NCI-H2107 treated with DMSO at 0.1 percent for 48 hours (cell line): ENCODE measurements around the gene KIF16B.
"Not testable (repeated sequence)": the region's sequence is repeated elsewhere in the genome, so short reads cannot be mapped to it uniquely, and the experiment has no call there.

Source experiments
- DNase-seq: peaks from one replicate; lab custom pipeline; 2025; ENCODE audit not compliant: unreplicated experiment; lab: John Stamatoyannopoulos, UW

KIF16B gene

DNA sequence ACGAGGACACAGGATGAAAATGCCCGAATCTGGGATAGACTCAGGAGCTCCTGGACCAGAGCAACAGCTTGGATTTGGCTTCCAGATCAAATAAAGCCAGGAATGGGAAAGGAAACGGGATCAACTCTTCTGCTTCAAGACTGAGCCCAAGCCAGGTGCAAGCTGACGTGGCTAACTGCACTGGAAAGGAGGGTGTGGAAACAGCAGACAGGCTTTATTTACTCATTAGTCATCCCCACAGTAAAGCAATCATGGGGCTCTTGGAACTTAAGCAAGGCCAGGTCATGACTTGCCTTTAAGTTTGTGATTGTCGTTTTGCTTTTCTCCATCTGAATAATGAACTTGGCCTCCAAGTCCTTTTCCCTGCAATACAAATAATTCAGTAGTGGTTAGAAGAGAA lies 45.2 kb downstream of the KIF16B start:
- DNase-seq, result no peak

DNA sequence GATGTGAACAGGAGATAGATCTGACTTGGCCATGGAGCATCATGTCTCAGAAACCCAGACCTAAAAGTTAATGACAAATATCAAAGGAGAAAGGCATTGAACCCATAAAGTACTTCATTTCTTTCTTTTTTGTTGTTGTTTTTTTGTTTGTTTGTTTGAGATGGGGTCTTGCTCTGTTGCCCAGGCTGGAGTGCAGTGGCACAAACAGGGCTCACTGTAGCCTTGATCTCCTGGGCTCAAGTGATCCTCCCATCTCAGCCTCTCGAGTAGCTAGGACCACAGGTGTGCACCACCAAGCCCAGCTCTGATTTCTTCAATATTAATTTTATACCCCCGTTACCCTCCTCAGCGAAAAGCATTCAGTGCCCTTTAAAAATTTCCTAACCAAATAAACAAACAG lies 45.8 kb downstream of the KIF16B start:
- no peak for DNase-seq

- no peak for DNase-seq
These were observed 46.5 kb downstream of the KIF16B start for GRCh38 chr20:16526433-16527380.

DNA sequence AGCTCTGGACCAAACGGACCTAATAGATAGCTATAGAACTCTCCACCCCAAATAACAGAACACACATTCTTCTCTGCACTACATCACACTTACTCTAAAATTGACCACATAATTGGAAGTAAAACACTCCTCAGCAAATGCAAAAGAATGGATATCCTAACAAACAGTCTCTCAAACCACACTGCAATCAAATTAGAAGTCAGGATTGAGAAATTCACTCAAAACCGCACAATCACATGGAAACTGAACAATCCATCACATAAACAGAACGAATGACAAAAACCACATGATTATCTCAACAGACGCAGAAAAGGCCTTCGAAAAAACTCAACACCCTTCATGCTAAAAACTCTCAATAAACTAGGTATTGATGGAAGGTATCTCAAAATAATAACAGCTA lies 50.6 kb downstream of the KIF16B start:
- DNase-seq, result not testable (repeated sequence)

DNA sequence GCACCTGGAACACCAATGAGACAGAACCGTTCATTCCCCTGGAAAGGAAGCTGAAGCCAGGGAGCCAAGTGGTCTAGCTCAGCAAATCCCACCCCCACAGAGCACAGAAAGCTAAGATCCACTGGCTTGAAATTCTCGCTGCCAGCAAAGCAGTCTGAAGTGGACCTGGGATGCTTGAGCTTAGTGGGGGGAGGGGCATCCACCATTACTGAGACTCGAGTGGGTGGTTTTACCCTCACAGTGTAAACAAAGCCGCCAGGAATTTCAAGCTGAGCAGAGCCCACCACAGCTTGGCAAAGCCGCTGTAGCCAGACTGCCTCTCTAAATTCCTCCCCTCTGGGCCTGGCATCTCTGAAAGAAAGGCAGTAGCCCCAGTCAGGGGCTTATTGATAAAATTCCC lies 53.1 kb downstream of the KIF16B start:
- no peak for DNase-seq

DNA sequence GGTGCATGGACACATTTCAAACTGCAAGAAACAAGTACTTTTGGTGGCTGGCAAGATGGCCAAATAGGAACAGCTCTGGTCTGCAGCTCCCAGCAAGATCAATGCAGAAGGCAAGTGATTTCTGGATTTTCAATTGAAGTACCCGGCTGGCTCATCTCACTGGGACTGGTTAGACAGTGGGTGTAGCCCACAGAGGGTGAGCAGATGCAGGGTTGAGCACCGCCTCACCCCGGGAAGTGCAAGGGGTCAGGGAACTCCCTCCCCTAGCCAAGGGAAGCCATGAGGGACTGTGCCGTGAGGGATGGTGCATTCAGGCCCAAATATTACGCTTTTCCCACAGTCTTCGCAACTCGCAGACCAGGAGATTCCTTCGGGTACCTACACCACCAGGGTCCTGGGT lies 53.6 kb downstream of the KIF16B start:
- not testable (repeated sequence) for DNase-seq

DNA sequence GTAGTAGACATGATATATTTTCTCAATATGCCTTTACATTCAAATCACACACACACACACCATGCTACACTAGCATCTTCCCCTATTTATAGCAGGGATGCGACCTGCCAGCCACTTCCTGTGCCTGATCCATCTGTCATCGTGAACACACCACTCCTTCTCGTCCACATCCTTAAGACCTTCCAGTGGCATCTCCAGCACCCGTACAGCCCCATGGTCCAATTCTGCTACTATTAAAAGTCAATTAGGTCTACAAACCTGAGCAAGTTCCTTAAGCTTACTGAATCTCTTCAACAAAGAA lies 54.5 kb downstream of the KIF16B start:
- no peak for DNase-seq

GRCh38 chr20:16517946-16518783 lies 55.1 kb downstream of the KIF16B start:
- peak; percentile 1 for DNase-seq

- DNase-seq, result no peak
These were observed 56.5 kb downstream of the KIF16B start for GRCh38 chr20:16516794-16517193.

- no peak for DNase-seq
These were observed 58.2 kb downstream of the KIF16B start for GRCh38 chr20:16515046-16515445.

DNA sequence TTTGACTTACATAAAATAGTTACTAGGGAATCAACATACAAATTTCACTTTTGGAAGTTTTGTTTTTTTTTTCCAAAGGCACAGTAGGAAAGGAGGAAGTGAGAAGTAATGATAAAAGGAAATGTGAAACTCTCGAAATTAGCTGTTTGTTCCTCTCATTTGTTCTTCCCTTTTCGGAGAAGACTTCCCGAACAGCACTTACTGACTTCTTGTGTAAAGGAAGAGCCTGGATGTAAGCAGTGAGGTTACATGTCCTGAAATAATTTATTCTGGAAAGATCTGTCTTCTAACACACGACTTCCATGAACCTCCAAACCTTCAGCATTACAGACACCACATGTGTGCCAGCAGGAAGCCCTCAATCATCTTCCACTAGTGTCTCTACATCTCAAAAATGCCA lies 59.1 kb downstream of the KIF16B start:
- DNase-seq, result no peak

GRCh38 chr20:16505894-16506293 lies 67.4 kb downstream of the KIF16B start:
- no peak for DNase-seq

DNA sequence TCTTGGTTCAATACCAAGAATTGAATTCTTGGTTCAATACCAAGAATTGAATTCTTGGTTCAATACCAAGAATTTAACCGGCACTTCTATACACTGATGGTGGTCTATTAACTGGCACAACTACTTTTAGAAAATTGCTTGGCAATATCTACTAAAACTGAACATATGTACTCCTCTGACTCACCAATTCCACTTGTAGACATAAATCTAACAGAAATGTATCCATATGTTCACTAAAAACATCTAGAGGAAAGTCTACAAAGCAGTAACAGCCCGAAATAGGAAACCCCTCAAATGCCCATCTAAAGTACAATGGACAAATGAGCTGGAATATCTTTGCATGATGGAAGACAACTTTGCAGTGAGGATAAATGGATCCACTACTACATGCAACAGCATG lies 71.9 kb downstream of the KIF16B start:
- no peak for DNase-seq

DNA sequence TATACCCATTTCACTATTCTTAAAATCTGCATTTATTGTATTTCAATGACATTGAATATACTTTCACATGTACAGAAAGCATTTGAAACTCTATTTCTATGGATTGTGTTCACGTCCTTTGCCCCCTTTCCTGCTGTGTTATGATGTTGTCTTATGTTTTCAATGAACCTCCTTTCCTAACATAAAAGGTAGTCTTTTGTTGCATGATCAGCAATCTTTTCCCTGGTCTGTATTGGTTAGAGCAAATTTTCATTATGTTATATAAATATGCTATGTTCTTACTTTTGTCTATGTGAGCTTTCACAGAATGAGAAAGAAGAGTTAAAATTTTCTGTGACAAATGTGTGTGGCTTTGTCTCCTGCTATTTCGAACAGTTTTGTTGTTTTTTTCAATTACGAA lies 73.1 kb downstream of the KIF16B start:
- no peak for DNase-seq

DNA sequence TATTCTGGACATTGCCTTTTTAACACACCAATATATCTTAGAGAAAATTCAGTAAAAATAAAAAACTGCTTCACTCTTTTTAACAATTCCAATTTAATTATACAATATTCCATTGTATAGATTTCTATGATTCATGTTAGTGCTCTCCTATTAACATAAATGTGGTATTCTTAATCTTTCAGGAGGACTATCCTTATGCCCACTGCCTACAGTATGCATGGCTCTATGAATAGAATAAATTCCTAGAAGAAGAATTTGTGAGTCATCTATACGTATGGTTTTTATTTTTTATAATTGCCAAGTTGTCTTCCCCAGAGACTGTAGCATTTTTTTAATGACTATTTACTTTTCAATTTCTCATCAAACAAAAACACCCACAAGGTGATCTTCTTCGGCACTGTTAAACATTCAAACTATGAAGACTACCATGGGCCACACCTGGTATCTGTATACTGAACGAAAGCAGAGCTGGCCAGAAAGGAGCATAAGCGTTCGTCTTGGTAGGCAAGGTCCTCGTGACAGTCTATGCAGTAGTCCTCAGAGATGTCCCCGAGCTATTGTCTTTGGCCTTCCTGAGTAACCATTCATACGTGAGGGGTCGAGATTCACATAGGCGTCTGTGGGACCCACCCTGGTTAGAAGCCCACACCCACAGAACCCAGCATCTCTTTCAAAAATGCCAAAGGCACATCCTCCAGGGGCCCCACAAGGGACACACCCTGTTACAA lies 74.6 kb downstream of the KIF16B start:
- no peak for DNase-seq

DNA sequence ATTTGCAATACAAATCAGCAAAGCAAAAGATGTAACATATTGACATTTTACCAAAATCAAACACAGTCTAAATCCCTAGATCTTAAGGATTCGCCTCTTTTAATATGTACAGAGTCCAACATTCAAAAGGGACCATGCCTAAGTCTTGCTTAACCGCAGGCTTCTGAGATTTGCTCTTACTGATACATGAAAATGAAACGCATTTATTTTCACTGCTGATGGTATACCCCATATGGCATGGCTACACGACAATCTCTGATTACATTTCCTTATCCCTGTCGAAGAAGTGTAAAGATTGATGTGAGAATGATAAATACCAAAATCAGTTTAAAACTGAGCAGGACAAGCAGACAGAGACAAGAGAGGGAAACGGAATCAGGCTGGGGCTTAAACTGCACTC lies 75.4 kb downstream of the KIF16B start:
- DNase-seq, result no peak

- DNase-seq, result no peak
These were observed 79.8 kb downstream of the KIF16B start for GRCh38 chr20:16493486-16493885.

DNA sequence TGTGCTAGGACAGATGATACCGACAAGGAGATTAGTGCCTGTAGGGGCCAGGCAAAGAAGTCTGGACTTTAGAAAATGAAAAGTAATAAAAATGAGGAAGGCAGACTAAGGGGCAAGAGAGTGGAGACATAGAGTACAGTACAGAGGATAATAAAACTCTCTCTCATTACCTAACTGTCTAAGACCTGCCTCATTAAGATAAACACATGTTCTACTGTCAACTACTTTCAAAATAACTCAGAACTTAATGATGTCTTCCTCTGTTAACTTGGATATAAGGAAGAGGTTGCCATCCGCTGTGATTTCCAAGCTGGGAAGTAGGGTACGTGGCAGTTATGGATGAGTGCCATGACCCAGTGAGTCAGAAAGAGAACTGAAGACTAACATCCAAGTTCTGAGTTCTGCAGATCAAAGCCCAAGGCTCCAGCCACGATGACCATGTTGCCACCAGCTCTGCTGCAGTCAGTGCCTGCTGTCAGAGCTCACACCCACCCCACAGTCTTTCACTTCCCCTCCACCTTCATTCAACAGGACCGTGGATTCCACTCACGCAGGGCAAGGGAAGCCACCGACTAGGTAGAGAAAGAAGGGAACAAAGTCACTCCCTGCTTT lies 81.8 kb downstream of the KIF16B start:
- DNase-seq, result no peak

DNA sequence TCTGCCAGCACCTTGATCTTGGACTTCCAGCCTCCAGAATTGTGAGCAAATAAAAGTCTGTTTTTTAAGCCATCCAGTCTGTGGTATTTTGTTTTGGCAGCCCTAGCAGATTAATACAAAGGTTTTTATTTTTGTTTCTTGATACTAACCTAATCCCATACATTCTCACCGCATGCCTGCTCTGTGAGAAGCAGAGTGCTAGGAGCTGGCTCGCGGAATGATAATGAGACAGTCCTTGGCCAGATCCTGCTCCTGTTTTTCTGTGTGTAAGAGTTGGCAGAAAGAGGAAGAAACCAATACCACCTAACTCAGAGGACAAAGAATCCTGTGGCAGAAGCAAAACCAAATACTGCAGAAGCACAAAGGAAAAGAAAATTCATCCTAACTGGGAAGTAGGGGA lies 82.6 kb downstream of the KIF16B start:
- DNase-seq, result no peak

GRCh38 chr20:16488616-16489015 lies 84.6 kb downstream of the KIF16B start:
- no peak for DNase-seq

DNA sequence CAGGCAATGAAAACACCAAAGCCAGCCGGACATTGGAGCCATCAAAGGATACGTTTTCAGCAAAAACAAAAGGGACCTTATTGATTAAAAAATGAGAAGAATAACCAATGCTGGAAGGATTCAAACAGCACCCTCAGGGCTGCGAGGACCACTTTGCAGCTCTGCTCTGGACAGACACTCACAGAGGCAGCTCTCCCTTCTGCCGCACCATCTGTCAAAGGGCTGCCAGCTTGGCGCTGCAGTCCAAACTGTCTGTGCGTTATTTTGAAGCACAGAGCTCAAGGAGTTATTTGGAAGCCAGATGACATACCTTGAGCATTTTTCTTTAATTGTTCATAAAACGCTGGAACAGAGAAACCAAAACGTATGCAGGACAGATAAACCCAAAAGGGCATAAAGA lies 85.2 kb downstream of the KIF16B start:
- DNase-seq, result no peak
